ENCODE data around the gene CNDP1. TPM values are rescaled to one million over a fixed set of nuclear protein-coding genes. Genes with fewer than 3 reads are reported as not detected.

Gene CNDP1
- total RNA-seq, 1 donor from 2014 or later = 0.27 TPM

DNA sequence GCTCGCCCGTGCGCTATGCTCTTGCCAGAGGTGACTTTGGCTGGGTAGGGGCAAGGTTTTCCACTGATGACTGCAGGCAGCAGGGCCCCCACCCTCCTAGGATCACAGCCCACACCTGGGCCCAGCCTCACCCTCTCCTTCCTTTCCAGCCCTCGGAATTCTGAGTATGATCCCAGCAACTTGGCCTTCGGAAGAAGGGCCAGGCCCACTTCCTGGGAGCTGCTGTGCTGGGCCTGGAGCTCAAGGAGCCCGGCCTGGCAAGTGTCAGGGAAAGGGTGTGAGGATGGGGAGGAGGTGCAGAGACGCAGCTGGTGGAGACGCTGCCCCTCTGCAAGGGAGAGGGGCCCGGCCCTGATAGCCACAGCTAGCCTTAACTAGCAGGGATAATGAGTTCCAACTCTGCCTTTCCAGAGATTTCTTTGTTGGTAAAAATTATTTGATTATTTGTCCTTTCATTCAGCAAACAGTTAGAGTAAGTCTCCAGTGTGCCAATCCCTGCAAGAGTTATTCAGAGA, 1.7 kb upstream of the CNDP1 start:
- H3K9me3 Mint-ChIP-seq (ENCODE audit: unreplicated experiment) = peaks cover 2% of the 10 kb centered on the region
- H3K27ac Mint-ChIP-seq (ENCODE audit: unreplicated experiment) = no peak overlapping the region
- no peak overlapping the region for H3K4me3 Mint-ChIP-seq (ENCODE audit: unreplicated experiment)
- H3K4me1 Mint-ChIP-seq (ENCODE audit: low read depth, unreplicated experiment) = no peaks in the 10 kb centered on the region
- DNase-seq = no peak
- peaks cover 15% of the 10 kb centered on the region for H3K36me3 Mint-ChIP-seq (ENCODE audit: unreplicated experiment)
- no peak for TF ChIP-seq CTCF (IDR thresholded peaks at IDR 0.05; ENCODE audit: partially characterized antibody, unreplicated experiment)
- no peaks in the 10 kb centered on the region for H3K27me3 Mint-ChIP-seq (ENCODE audit: unreplicated experiment)

DNA sequence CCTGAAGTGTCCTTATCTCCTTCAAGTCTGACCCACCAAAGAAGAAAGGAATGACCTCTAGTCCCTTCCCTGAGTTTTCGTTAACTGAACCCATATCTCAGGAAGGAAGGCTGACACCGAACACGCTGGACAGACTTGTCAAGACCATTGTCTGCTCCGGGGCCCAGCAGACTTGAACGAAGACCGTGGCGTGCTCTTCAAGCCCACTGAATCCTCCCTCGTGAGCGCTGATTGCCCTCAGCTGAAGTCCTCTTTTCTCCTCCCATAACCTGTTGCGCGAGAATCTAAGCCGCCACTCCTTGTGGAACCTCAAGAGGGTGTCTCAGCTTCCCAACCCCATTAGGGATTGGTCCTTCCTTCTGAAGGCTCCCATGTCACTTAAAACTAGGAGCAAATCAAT, 634 bp upstream of the CNDP1 start:
- H3K27me3 Mint-ChIP-seq (ENCODE audit: unreplicated experiment) = no peaks in the 10 kb centered on the region
- DNase-seq = no peak
- TF ChIP-seq CTCF (IDR thresholded peaks at IDR 0.05; ENCODE audit: partially characterized antibody, unreplicated experiment) = no peak
- H3K4me1 Mint-ChIP-seq (ENCODE audit: low read depth, unreplicated experiment) = no peaks in the 10 kb centered on the region
- H3K36me3 Mint-ChIP-seq (ENCODE audit: unreplicated experiment) = peaks cover 15% of the 10 kb centered on the region
- peaks cover 2% of the 10 kb centered on the region for H3K9me3 Mint-ChIP-seq (ENCODE audit: unreplicated experiment)
- H3K4me3 Mint-ChIP-seq (ENCODE audit: unreplicated experiment) = no peak overlapping the region
- no peak overlapping the region for H3K27ac Mint-ChIP-seq (ENCODE audit: unreplicated experiment)

- DNase-seq = no peak
- Mint-ChIP-seq H3K36me3 (ENCODE audit: unreplicated experiment) (peaks cover 15% of the 10 kb centered on the region), H3K4me3 (ENCODE audit: unreplicated experiment) (no peak overlapping the region), H3K27ac (ENCODE audit: unreplicated experiment) (no peak overlapping the region), H3K9me3 (ENCODE audit: unreplicated experiment) (peaks cover 2% of the 10 kb centered on the region), H3K4me1 (ENCODE audit: low read depth, unreplicated experiment) (no peaks in the 10 kb centered on the region), H3K27me3 (ENCODE audit: unreplicated experiment) (no peaks in the 10 kb centered on the region)
- TF ChIP-seq CTCF (IDR thresholded peaks at IDR 0.05; ENCODE audit: partially characterized antibody, unreplicated experiment) = no peak
Measured at GRCh38 chr18:74534981-74535649, 815 bp downstream of the CNDP1 start.

- DNase-seq = no peak
- TF ChIP-seq CTCF (IDR thresholded peaks at IDR 0.05; ENCODE audit: partially characterized antibody, unreplicated experiment) = no peak
- H3K36me3 Mint-ChIP-seq (ENCODE audit: unreplicated experiment) = peaks cover 11% of the 10 kb centered on the region
- peaks cover 2% of the 10 kb centered on the region for H3K9me3 Mint-ChIP-seq (ENCODE audit: unreplicated experiment)
- H3K4me1 Mint-ChIP-seq (ENCODE audit: low read depth, unreplicated experiment) = no peaks in the 10 kb centered on the region
- H3K4me3 Mint-ChIP-seq (ENCODE audit: unreplicated experiment) = no peak overlapping the region
- no peak overlapping the region for H3K27ac Mint-ChIP-seq (ENCODE audit: unreplicated experiment)
- H3K27me3 Mint-ChIP-seq (ENCODE audit: unreplicated experiment) = peaks cover 1% of the 10 kb centered on the region
Measured at GRCh38 chr18:74539289-74539688, 5.0 kb downstream of the CNDP1 start.

DNA sequence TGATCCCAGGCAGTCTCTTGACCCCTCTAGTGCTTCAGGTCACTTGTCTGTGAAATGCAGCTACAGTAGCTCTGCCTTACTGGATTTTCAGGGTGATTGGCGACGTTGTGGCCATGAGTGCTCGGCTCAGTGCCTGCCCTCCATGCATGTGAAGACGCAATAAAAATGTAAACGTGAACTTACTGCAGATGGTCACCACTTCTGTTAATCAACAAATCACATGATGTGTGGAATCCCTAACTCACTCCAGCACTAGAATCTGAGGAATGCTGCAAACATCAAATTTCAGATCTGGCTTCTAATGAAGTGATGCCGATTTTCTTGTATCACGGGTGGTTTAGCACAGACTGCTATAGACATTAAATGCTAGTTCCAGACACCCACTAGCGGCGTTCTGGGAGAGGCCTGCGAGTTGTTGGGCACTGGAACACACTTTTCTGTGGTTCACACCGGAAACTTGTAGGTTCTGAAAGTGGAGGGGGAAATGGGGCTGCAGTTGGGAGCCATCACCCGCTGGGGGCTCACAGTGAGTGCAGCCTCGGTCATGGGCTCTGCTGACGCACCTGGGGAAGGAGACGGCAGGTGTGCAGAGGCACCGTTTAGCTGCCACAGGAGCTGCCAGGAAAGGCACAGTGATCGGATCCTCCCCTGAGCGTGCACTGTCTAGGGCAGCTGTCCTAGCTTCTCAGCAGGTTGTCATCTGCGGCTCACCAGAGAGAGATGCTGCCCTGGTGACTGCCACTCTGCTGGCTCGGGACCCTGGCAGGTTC, 6.5 kb downstream of the CNDP1 start:
- Mint-ChIP-seq H3K9me3 (ENCODE audit: unreplicated experiment) (no peaks in the 10 kb centered on the region), H3K27ac (ENCODE audit: unreplicated experiment) (no peak overlapping the region), H3K4me1 (ENCODE audit: low read depth, unreplicated experiment) (no peaks in the 10 kb centered on the region), H3K4me3 (ENCODE audit: unreplicated experiment) (no peak overlapping the region), H3K36me3 (ENCODE audit: unreplicated experiment) (peaks cover 4% of the 10 kb centered on the region), H3K27me3 (ENCODE audit: unreplicated experiment) (peaks cover 1% of the 10 kb centered on the region)
- TF ChIP-seq CTCF (IDR thresholded peaks at IDR 0.05; ENCODE audit: partially characterized antibody, unreplicated experiment) = no peak
- no peak for DNase-seq

Measured in glutamatergic neuron (in vitro differentiated cells).